Measurements from ENCODE around the gene SNAP29.
A peak's percentile ranks its signal among the peaks of the same experiment; 100 is the strongest.
"Not testable (repeated sequence)": the region's sequence is repeated elsewhere in the genome, so short reads cannot be mapped to it uniquely, and the experiment has no call there.

Gene SNAP29

GRCh38 chr22:20931126-20931654 lies 72.4 kb downstream of the SNAP29 start:
- no peak for DNase-seq (ENCODE audit: low read depth)

GRCh38 chr22:20933910-20934309 lies 75.1 kb downstream of the SNAP29 start:
- no peak for DNase-seq (ENCODE audit: low read depth)

- not testable (repeated sequence) for DNase-seq (ENCODE audit: low read depth)
Measured at GRCh38 chr22:20935049-20935448, 76.2 kb downstream of the SNAP29 start.

- not testable (repeated sequence) for DNase-seq (ENCODE audit: low read depth)
Measured at GRCh38 chr22:20935780-20936539, 77.2 kb downstream of the SNAP29 start.

DNA sequence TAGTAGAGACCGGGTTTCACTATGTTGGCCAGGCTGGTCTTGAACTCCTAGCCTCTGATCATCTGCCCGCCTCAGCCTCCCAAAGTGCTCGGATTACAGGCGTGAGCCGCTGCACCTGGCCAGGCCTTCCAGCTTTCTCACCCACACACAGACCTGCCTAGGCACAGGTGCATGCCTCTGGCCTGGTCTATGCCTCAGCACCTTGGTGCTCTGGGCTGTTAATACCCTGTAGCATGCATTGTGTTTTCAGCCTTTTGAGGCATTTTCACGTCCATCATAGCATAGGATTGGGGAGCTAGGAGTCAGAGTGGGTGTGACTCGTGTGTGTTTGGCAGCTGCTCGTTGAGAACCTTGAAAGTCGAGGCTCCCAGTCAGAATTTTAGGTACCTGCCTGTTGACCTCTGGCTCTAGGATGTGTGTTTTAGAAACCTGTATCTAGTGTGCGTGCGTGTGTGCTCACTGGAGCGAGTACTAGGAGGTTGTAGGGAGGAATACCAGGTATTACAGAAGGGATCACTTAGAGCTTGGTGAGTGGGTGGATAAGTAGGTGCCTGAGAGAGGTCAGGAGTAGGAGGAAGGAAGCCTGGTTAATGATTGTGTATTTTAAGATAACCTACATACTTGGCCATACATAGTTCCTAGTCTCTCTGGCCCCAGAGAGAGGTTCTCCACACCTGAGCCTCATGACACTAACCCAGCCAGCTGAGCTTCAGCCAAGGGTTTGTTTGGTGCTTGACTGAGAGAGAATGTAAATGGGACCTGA lies 78.4 kb downstream of the SNAP29 start:
- no peak for DNase-seq (ENCODE audit: low read depth)

GRCh38 chr22:20937794-20938671 lies 79.2 kb downstream of the SNAP29 start:
- no peak for DNase-seq (ENCODE audit: low read depth)

GRCh38 chr22:20939457-20940185 lies 80.8 kb downstream of the SNAP29 start:
- DNase-seq (ENCODE audit: low read depth) = not testable (repeated sequence)

GRCh38 chr22:20940186-20940651 lies 81.4 kb downstream of the SNAP29 start:
- peak; percentile 66 for DNase-seq (ENCODE audit: low read depth)
